Fibroblast of lung (primary cell): ENCODE measurements around the gene SAT2. TPM values are rescaled to one million over a fixed set of nuclear protein-coding genes. Genes with fewer than 3 reads are reported as not detected.
A peak's percentile ranks its signal among the peaks of the same experiment; 100 is the strongest.

Source experiments
- DNase-seq, 2 donors: peaks; one replicate each; pipeline versions ENCODE4 v3.0.0 to v3.0.0-alpha.2; 2010; ENCODE audit warnings: low read depth in 2 of 2
- H2AFZ ChIP-seq: 2 replicates; pipeline ENCODE4 v1.5.1; 2012; ENCODE audit warnings: low read length, control low read depth, inconsistent platforms
- H3K27ac ChIP-seq: 2 replicates; pipeline ENCODE4 v1.5.1; 2011; ENCODE audit warnings: low read length, control low read depth; ENCODE audit not compliant: insufficient read depth
- H3K27me3 ChIP-seq: 2 replicates; pipeline ENCODE4 v1.5.1; 2011; ENCODE audit warnings: mild to moderate bottlenecking, low read length; ENCODE audit not compliant: control insufficient read depth, insufficient read depth
- H3K36me3 ChIP-seq: 2 replicates; pipeline ENCODE4 v1.5.1; 2011; ENCODE audit warnings: low read length; ENCODE audit not compliant: control insufficient read depth, insufficient read depth
- H3K4me1 ChIP-seq: 2 replicates; pipeline ENCODE4 v1.5.1; 2011; ENCODE audit warnings: low read length; ENCODE audit not compliant: control insufficient read depth, insufficient read depth; ENCODE audit errors: extremely low read depth
- H3K4me2 ChIP-seq: 2 replicates; pipeline ENCODE4 v1.5.1; 2011; ENCODE audit warnings: low read length, control low read depth; ENCODE audit not compliant: insufficient read depth; ENCODE audit errors: extremely low read depth
- H3K4me3 ChIP-seq, 4 experiments: fragments of 200-600 bp in 1 of 4; sonication (generic) in 1 of 4; replicated peaks in 1 of 4; 2 replicates each; pipeline ENCODE4 v1.5.1; 2011 to 2016; ENCODE audit warnings: low read length in 4 of 4, low read depth in 3 of 4, mild to moderate bottlenecking in 3 of 4, control low read depth in 2 of 4, inconsistent platforms in 1 of 4, mixed read lengths in 1 of 4; ENCODE audit not compliant: insufficient read depth in 1 of 4; ENCODE audit errors: control extremely low read depth in 1 of 4
- H3K79me2 ChIP-seq: 2 replicates; pipeline ENCODE4 v1.5.1; 2012; ENCODE audit warnings: mild to moderate bottlenecking, low read length, inconsistent platforms; ENCODE audit not compliant: control insufficient read depth, insufficient read depth
- H3K9ac ChIP-seq: 2 replicates; pipeline ENCODE4 v1.5.1; 2011; ENCODE audit warnings: mild to moderate bottlenecking, low read length, control low read depth; ENCODE audit not compliant: insufficient read depth
- H3K9me3 ChIP-seq: 2 replicates; pipeline ENCODE4 v1.5.1; 2012; ENCODE audit warnings: low read depth, low read length; ENCODE audit not compliant: control insufficient read depth, insufficient read depth
- H4K20me1 ChIP-seq: 2 replicates; pipeline ENCODE4 v1.5.1; 2011; ENCODE audit warnings: low read length; ENCODE audit not compliant: control insufficient read depth, insufficient read depth; ENCODE audit errors: extremely low read depth
- CTCF ChIP-seq, 2 donors: IDR thresholded peaks in 1 of 2; conservative IDR thresholded peaks in 1 of 2; 1 replicate in 1 of 2; 2 replicates in 1 of 2; pipeline ENCODE4 v1.5.1; 2011 to 2012; ENCODE audit warnings: low read length in 2 of 2, control low read depth in 1 of 2, inconsistent platforms in 1 of 2, low read depth in 1 of 2, mild to moderate bottlenecking in 1 of 2
- EZH2 ChIP-seq: IDR thresholded peaks from 2 replicates; pipeline ENCODE4 v1.5.1; 2012; ENCODE audit warnings: low read length, control low read depth, mild to moderate bottlenecking; ENCODE audit errors: missing control alignments
- polyA plus RNA-seq, 2 donors: library from polyadenylated mRNA; depleted of rRNA in 1 of 2; stranded (reverse) in 1 of 2; unstranded in 1 of 2; fragments of >200 nt; gene quantifications; 2 replicates each; pipeline ENCODE4 v1.2.1, GENCODE V29; 2011 to 2012; ENCODE audit warnings: missing spikeins in 1 of 2
- total RNA-seq: library from RNA; depleted of rRNA; stranded (reverse); fragments of >200 nt; gene quantifications from 2 replicates; pipeline ENCODE4 v1.2.1, GENCODE V29; 2014

SAT2 gene
- total and polyA plus RNA-seq, 2 donors (not counting 1 experiment from before 2014, with no cell fraction given) = 48.2 to 54.3 TPM

- Histone ChIP-seq H3K4me1 (peaks cover 47% of the 10 kb centered on the region), H2AFZ (no peak within 1 kb of the TSS), H4K20me1 (peaks cover 13% of the 10 kb centered on the region), H3K9me3 (no peaks in the 10 kb centered on the region), H3K4me2 (peak within 1 kb of the TSS; percentile 28), H3K27ac (peak within 1 kb of the TSS; percentile 84), H3K79me2 (peaks cover 63% of the 10 kb centered on the region), H3K4me3 (peak within 1 kb of the TSS in 2 of 4 experiments; percentile 9 to 46), H3K36me3 (peaks cover 45% of the 10 kb centered on the region), H3K9ac (peak within 1 kb of the TSS; percentile 33), H3K27me3 (no peaks in the 10 kb centered on the region)
- TF ChIP-seq CTCF (conservative IDR thresholded peaks at IDR 0.05 in 1 of 2, IDR thresholded peaks at IDR 0.05 in 1 of 2; ENCODE audit: low read depth in 1 of 2, low read length in 2 of 2) (no peak), EZH2 (no peak)
- DNase-seq = peak; percentile 85 to 92
These were observed 48.4 kb downstream of the SAT2 start, which contains the start of gene CD68 for GRCh38 chr17:7579001-7579833. CD68 (plus strand) TSS chr17:7579638; CDS start chr17:7579678, 40 bp downstream.

GRCh38 chr17:7577327-7578199, 50.1 kb downstream of the SAT2 start:
- peaks cover 42% of the 10 kb centered on the region for H3K4me1 ChIP-seq

More at GRCh38 chr17:7577327-7578199, 50.1 kb downstream of the SAT2 start:
- no peak for DNase-seq
- Histone ChIP-seq H4K20me1 (peaks cover 14% of the 10 kb centered on the region), H3K27ac (peak overlapping the region; percentile 16), H3K27me3 (no peaks in the 10 kb centered on the region), H3K36me3 (peaks cover 47% of the 10 kb centered on the region), H3K4me3 (no peak overlapping the region), H3K79me2 (peaks cover 75% of the 10 kb centered on the region), H3K9me3 (no peaks in the 10 kb centered on the region), H2AFZ (no peak overlapping the region), H3K4me2 (peak overlapping the region; percentile 49), H3K9ac (no peak overlapping the region)
- no peak for TF ChIP-seq EZH2
- no peak for TF ChIP-seq CTCF (conservative IDR thresholded peaks at IDR 0.05 in 1 of 2, IDR thresholded peaks at IDR 0.05 in 1 of 2; ENCODE audit: low read depth in 1 of 2, low read length in 2 of 2)
